ENCODE data around the gene DMXL1. TPM values are rescaled to one million over a fixed set of nuclear protein-coding genes. Genes with fewer than 3 reads are reported as not detected.

Gene DMXL1
- total RNA-seq, 1 experiment from 2014 or later, result 29.2 TPM

- Histone ChIP-seq H3K9me3 (ENCODE audit: control insufficient read depth, insufficient read depth, low read depth, low read length) (no peaks in the 10 kb centered on the region), H3K27me3 (ENCODE audit: control insufficient read depth, insufficient read depth, low read length) (no peaks in the 10 kb centered on the region), H3K27ac (ENCODE audit: low read length) (no peak overlapping the region), H3K36me3 (ENCODE audit: control insufficient read depth, insufficient read depth, low read length) (no peaks in the 10 kb centered on the region), H3K4me1 (ENCODE audit: control insufficient read depth, insufficient read depth, low read length) (no peaks in the 10 kb centered on the region), H3K4me3 (ENCODE audit: low read depth in 2 of 2, low read length in 2 of 2) (no peak overlapping the region)
- ChIA-PET CTCF (no interaction called here), POLR2A (no interaction called here)
- ATAC-seq, result no peak
- no peak for TF ChIP-seq POLR2AphosphoS5 (IDR thresholded peaks at IDR 0.05; ENCODE audit: low read depth, low read length)
- no peak for TF ChIP-seq CTCF (IDR thresholded peaks at IDR 0.05)
- no peak for TF ChIP-seq TCF7L2 (IDR thresholded peaks at IDR 0.05; ENCODE audit: low read depth, low read length)
- no peak for TF ChIP-seq REST (IDR thresholded peaks at IDR 0.05; ENCODE audit: insufficient read depth in 1 of 2, low read depth in 2 of 2, low read length in 1 of 2)
- no peak for TF ChIP-seq SIN3A (IDR thresholded peaks at IDR 0.05; ENCODE audit: borderline replicate concordance, insufficient read depth, low read depth, low read length)
- BruUV-seq (replicated peaks), result no TSS peak
- intact Hi-C loops (cut with micrococcal nuclease; ENCODE audit: unreplicated experiment), result no loop called here
- DNase-seq (ENCODE audit: low read depth, low spot score), result no peak
- in situ Hi-C loops (cut with HindIII; ENCODE audit: low pct_unique_long_range_greater_than_20kb, low sequenced_read_pairs), result no loop called here
Measured at GRCh38 chr5:119083679-119084078, 12.8 kb downstream of the DMXL1 start.

- TF ChIP-seq TCF7L2 (IDR thresholded peaks at IDR 0.05; ENCODE audit: low read depth, low read length) (no peak), REST (IDR thresholded peaks at IDR 0.05; ENCODE audit: insufficient read depth in 1 of 2, low read depth in 2 of 2, low read length in 1 of 2) (no peak), SIN3A (IDR thresholded peaks at IDR 0.05; ENCODE audit: borderline replicate concordance, insufficient read depth, low read depth, low read length) (no peak), POLR2AphosphoS5 (IDR thresholded peaks at IDR 0.05; ENCODE audit: low read depth, low read length) (no peak), CTCF (IDR thresholded peaks at IDR 0.05) (no peak)
- H3K27me3 ChIP-seq (ENCODE audit: control insufficient read depth, insufficient read depth, low read length), result no peaks in the 10 kb centered on the region
- no peaks in the 10 kb centered on the region for H3K36me3 ChIP-seq (ENCODE audit: control insufficient read depth, insufficient read depth, low read length)
- no peak overlapping the region for H3K27ac ChIP-seq (ENCODE audit: low read length)
- intact Hi-C loops (cut with micrococcal nuclease; ENCODE audit: unreplicated experiment), result no loop called here
- no TSS peak for BruUV-seq (replicated peaks)
- no peak overlapping the region for H3K4me3 ChIP-seq (ENCODE audit: low read depth in 2 of 2, low read length in 2 of 2)
- in situ Hi-C loops (cut with HindIII; ENCODE audit: low pct_unique_long_range_greater_than_20kb, low sequenced_read_pairs), result no loop called here
- no peaks in the 10 kb centered on the region for H3K4me1 ChIP-seq (ENCODE audit: control insufficient read depth, insufficient read depth, low read length)
- H3K9me3 ChIP-seq (ENCODE audit: control insufficient read depth, insufficient read depth, low read depth, low read length), result no peaks in the 10 kb centered on the region; the same call in 1 of the 2 replicates
- POLR2A ChIA-PET, result no interaction called here
- CTCF ChIA-PET, result interaction anchor here (0.7 kb wide), 1 partner anchor 14 kb away, joined by 3 read pairs; no protein-coding TSS in a partner anchor
- DNase-seq (ENCODE audit: low read depth, low spot score), result no peak
- ATAC-seq, result no peak
Measured at GRCh38 chr5:119088438-119088837, 17.6 kb downstream of the DMXL1 start.

Data from Panc1 (cell line).